AG04450 (cell line): Measurements from ENCODE around the gene NFASC. TPM values are rescaled to one million over a fixed set of nuclear protein-coding genes. Genes with fewer than 3 reads are reported as not detected.

Source experiments
- CTCF ChIA-PET: fragments of 300-600, 350-600 bp; formaldehyde crosslinking; extraction: SDS; loops from one replicate; lab custom pipeline; 2022; ENCODE audit warnings: antibody characterized with exemption, inconsistent platforms; lab: Charles Lee
- POLR2A ChIA-PET: fragments of 350-600 bp; formaldehyde crosslinking; extraction: SDS; loops from one replicate; lab custom pipeline; 2021; ENCODE audit warnings: antibody characterized with exemption, inconsistent platforms; lab: Yijun Ruan, JAX
- DNase-seq: peaks from one replicate; pipeline ENCODE4 v3.0.0-alpha.2; 2011; ENCODE audit warnings: low read depth, low spot score
- H3K27ac ChIP-seq: one replicate; pipeline ENCODE4 v1.5.1; 2012; ENCODE audit warnings: low read depth, low read length, control low read depth
- H3K27me3 ChIP-seq: one replicate; pipeline ENCODE4 v1.6.0; 2012; ENCODE audit warnings: low read length; ENCODE audit not compliant: control insufficient read depth, insufficient read depth
- H3K4me3 ChIP-seq: 2 replicates; pipeline ENCODE4 v1.5.1; 2011; ENCODE audit warnings: mild to moderate bottlenecking, low read depth, low read length, control low read depth
- H3K9me3 ChIP-seq: 2 replicates; pipeline ENCODE4 v1.5.1; 2012; ENCODE audit warnings: low read length; ENCODE audit not compliant: control insufficient read depth, insufficient read depth
- CTCF ChIP-seq: IDR thresholded peaks from 2 replicates; pipeline ENCODE4 v1.5.1; 2011; ENCODE audit warnings: low read depth, low read length, control low read depth, inconsistent platforms
- polyA plus RNA-seq: library from polyadenylated mRNA; depleted of rRNA; stranded (reverse); fragments of >200 nt; gene quantifications from 2 replicates; pipeline ENCODE4 v1.2.3, GENCODE V29; 2011

The NFASC gene
- polyA plus RNA-seq, 1 experiment = 1.8 TPM

- H3K9me3 ChIP-seq = no peaks in the 10 kb centered on the region
- H3K27ac ChIP-seq = no peak overlapping the region
- peaks cover 24% of the 10 kb centered on the region for H3K27me3 ChIP-seq
- no peak for TF ChIP-seq CTCF
- no peak for DNase-seq
- H3K4me3 ChIP-seq = no peak overlapping the region
- ChIA-PET CTCF (no interaction called here), POLR2A (no interaction called here)
Measured at GRCh38 chr1:205057808-205058575, 187.3 kb downstream of the NFASC start.

- H3K27me3 ChIP-seq = peaks cover 21% of the 10 kb centered on the region
- ChIA-PET CTCF (interaction anchor here (0.6 kb wide), 1 partner anchor 339 kb away, joined by 3 read pairs; no protein-coding TSS in a partner anchor), POLR2A (no interaction called here)
- no peak for DNase-seq
- TF ChIP-seq CTCF = no peak
- H3K27ac ChIP-seq = no peak overlapping the region
- no peak overlapping the region for H3K4me3 ChIP-seq
- no peaks in the 10 kb centered on the region for H3K9me3 ChIP-seq
Measured at GRCh38 chr1:205058853-205059252, 188.2 kb downstream of the NFASC start.

GRCh38 chr1:205059660-205060059, 189.0 kb downstream of the NFASC start:
- ChIA-PET POLR2A (no interaction called here), CTCF (interaction anchor here (0.6 kb wide), 1 partner anchor 338 kb away, joined by 3 read pairs; no protein-coding TSS in a partner anchor)
- DNase-seq = no peak
- Histone ChIP-seq H3K9me3 (no peaks in the 10 kb centered on the region; the same call in 1 of the 2 replicates), H3K27me3 (peaks cover 20% of the 10 kb centered on the region), H3K4me3 (no peak overlapping the region), H3K27ac (no peak overlapping the region)
- no peak for TF ChIP-seq CTCF

- peaks cover 29% of the 10 kb centered on the region for H3K27me3 ChIP-seq
- H3K27ac ChIP-seq = no peak overlapping the region
- CTCF ChIA-PET = interaction anchor here (0.7 to 4.2 kb wide), 29 partner anchors 8 to 464 kb away, joined by 3 to 129 read pairs (median 10); partner anchors contain the start of gene TMEM81
- H3K9me3 ChIP-seq = no peaks in the 10 kb centered on the region; the same call in 1 of the 2 replicates
- no peak for TF ChIP-seq CTCF
- POLR2A ChIA-PET = interaction anchor here (1.3 kb wide), 1 partner anchor 72 kb away, joined by 3 read pairs; no protein-coding TSS in a partner anchor
- no peak overlapping the region for H3K4me3 ChIP-seq
- DNase-seq = no peak
Measured at GRCh38 chr1:205060746-205061145, 190.1 kb downstream of the NFASC start.

GRCh38 chr1:205061227-205061626, 190.6 kb downstream of the NFASC start:
- no peak for DNase-seq
- TF ChIP-seq CTCF = no peak
- ChIA-PET POLR2A (interaction anchor here (1.3 kb wide), 1 partner anchor 72 kb away, joined by 3 read pairs; no protein-coding TSS in a partner anchor), CTCF (interaction anchor here (0.7 to 4.2 kb wide), 56 partner anchors 9 to 496 kb away, joined by 3 to 129 read pairs (median 5); partner anchors contain the start of genes RBBP5 and TMEM81)
- no peaks in the 10 kb centered on the region; the same call in 1 of the 2 replicates for H3K9me3 ChIP-seq
- H3K27ac ChIP-seq = no peak overlapping the region
- H3K27me3 ChIP-seq = peaks cover 27% of the 10 kb centered on the region
- H3K4me3 ChIP-seq = no peak overlapping the region
